IPS-NIHi7 (cell line): Measurements from ENCODE around the gene IQSEC3.

Experiments used
- DNase-seq: peaks from one replicate; pipeline ENCODE4 v3.0.0; 2012; ENCODE audit warnings: mixed read lengths; ENCODE audit errors: extremely low spot score

Gene IQSEC3

GRCh38 chr12:138898-139534, 72.4 kb downstream of the IQSEC3 start:
- peak; percentile 57 for DNase-seq

GRCh38 chr12:139585-139984, 73.0 kb downstream of the IQSEC3 start:
- DNase-seq, result peak; percentile 59

GRCh38 chr12:140162-140561, 73.6 kb downstream of the IQSEC3 start:
- no peak for DNase-seq

GRCh38 chr12:143964-144649, 77.5 kb downstream of the IQSEC3 start:
- DNase-seq, result no peak

- no peak for DNase-seq
Measured at GRCh38 chr12:144650-145284, 78.2 kb downstream of the IQSEC3 start.

GRCh38 chr12:145369-145960, 78.9 kb downstream of the IQSEC3 start:
- DNase-seq, result no peak

GRCh38 chr12:147242-147641, 80.7 kb downstream of the IQSEC3 start:
- DNase-seq, result no peak

GRCh38 chr12:148676-149416, 82.3 kb downstream of the IQSEC3 start:
- no peak for DNase-seq

GRCh38 chr12:151579-151978, 85.0 kb downstream of the IQSEC3 start:
- DNase-seq, result no peak

- no peak for DNase-seq
Measured at GRCh38 chr12:152440-152839, 85.9 kb downstream of the IQSEC3 start.

- peak; percentile 94 for DNase-seq
Measured at GRCh38 chr12:153080-153746, 86.6 kb downstream of the IQSEC3 start.

GRCh38 chr12:154058-154457, 87.5 kb downstream of the IQSEC3 start:
- no peak for DNase-seq

GRCh38 chr12:155006-155405, 88.4 kb downstream of the IQSEC3 start:
- no peak for DNase-seq

- no peak for DNase-seq
Measured at GRCh38 chr12:155646-156045, 89.1 kb downstream of the IQSEC3 start.

- DNase-seq, result no peak
Measured at GRCh38 chr12:156945-157344, 90.4 kb downstream of the IQSEC3 start.

GRCh38 chr12:157644-158043, 91.1 kb downstream of the IQSEC3 start:
- no peak for DNase-seq

- DNase-seq, result no peak
Measured at GRCh38 chr12:159156-159782, 92.7 kb downstream of the IQSEC3 start.

- DNase-seq, result no peak
Measured at GRCh38 chr12:160858-161257, 94.3 kb downstream of the IQSEC3 start.

- no peak for DNase-seq
Measured at GRCh38 chr12:161823-162222, 95.3 kb downstream of the IQSEC3 start.

GRCh38 chr12:162467-163307, 96.1 kb downstream of the IQSEC3 start:
- DNase-seq, result no peak
